Measurements from ENCODE around the gene DONSON.

DNA sequence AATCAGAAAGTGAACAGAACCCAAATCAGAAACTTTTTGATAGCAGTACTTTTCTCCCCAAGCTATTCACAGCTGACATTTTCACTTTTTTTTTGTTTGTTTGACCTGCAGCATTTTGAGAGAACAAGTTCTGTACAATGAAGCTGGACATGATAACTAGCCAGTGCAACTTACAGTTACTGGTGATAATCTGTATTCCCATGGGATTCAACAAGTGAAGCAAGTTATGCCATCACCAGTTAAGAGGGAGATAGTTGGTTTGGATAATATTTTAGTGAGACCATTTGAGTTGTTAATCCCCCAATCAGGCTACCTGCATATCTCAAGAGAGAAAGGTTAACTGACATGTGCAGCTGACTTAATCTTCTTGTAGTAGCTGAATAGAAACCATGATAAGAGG lies 27.5 kb downstream of the DONSON start:
- TF ChIP-seq, protein P1, sequence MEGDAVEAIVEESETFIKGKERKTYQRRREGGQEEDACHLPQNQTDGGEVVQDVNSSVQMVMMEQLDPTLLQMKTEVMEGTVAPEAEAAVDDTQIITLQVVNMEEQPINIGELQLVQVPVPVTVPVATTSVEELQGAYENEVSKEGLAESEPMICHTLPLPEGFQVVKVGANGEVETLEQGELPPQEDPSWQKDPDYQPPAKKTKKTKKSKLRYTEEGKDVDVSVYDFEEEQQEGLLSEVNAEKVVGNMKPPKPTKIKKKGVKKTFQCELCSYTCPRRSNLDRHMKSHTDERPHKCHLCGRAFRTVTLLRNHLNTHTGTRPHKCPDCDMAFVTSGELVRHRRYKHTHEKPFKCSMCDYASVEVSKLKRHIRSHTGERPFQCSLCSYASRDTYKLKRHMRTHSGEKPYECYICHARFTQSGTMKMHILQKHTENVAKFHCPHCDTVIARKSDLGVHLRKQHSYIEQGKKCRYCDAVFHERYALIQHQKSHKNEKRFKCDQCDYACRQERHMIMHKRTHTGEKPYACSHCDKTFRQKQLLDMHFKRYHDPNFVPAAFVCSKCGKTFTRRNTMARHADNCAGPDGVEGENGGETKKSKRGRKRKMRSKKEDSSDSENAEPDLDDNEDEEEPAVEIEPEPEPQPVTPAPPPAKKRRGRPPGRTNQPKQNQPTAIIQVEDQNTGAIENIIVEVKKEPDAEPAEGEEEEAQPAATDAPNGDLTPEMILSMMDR (IDR thresholded peaks at IDR 0.05): no peak
- TF ChIP-seq POLR2A (IDR thresholded peaks at IDR 0.05): no peak

Measured in esophagus squamous epithelium (tissue), 4 donors.